Measurements from ENCODE around the gene DBT.

DBT gene

DNA sequence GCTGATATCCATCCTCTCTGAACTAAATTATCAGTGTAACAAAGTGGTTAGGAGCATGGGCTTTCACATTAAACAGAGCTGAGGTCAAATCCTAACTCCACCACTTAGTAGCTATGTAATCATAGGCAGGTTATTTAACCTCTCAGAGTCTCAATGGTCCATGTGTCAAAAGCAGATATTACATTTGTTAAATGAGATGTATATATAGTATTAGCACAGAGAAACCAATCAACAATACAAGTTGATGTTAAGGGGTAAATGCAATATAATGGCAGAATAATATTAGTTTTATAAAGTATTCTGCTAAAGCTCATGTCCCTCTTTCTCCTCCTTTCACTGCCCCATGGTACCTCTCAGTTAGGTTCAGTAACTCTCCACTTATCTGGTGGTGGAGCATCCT, 27.2 kb downstream of the DBT start:
- no peak for TF ChIP-seq GATA2 (IDR thresholded peaks at IDR 0.05; ENCODE audit: low read depth, low read length)
- no peak for TF ChIP-seq GATA3 (IDR thresholded peaks at IDR 0.05; ENCODE audit: low read depth, low read length)

- TF ChIP-seq GATA3 (IDR thresholded peaks at IDR 0.05; ENCODE audit: low read depth, low read length): no peak
Measured at GRCh38 chr1:100219883-100220282, 29.8 kb downstream of the DBT start.

DNA sequence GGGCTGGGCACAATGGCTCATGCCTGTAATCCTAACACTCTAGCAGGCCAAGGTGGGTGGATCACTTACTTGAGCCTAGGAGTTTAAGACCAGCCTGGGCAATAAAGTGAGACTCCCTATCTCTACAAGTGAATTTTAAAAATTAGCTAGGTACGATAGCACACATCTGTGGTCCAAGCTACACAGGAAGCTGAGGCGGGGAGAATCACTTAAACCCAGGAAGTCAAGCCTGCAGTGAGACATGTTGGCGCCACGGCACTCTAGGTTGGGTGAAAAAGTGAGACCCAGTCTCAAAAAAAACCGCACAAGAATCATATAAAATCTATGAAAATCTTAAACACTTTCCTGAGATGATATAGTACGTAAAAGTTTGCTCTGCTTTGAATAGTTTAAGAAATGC, 30.2 kb downstream of the DBT start:
- TF ChIP-seq GATA2 (IDR thresholded peaks at IDR 0.05; ENCODE audit: low read depth, low read length) (no peak), GATA3 (IDR thresholded peaks at IDR 0.05; ENCODE audit: low read depth, low read length) (no peak)

DNA sequence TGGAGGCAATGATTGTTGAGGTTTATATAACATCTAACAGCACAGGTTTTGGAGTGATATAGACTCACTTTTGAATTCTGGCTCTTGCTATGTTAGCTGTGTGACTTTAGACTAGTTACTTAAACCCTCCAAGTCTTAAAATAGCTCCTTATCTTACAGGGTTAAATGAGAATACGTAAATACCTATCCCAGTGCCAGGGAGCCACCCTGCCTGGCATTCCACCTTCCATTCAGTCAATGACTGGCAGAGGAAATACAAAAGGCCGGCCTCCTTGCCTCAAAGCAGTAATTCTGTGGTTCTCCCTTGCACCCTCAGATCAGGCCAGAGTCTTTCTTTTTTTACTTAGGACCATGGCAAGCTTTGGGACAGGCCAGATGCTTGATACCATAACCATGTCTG, 31.8 kb downstream of the DBT start:
- TF ChIP-seq GATA2 (IDR thresholded peaks at IDR 0.05; ENCODE audit: low read depth, low read length) (no peak), GATA3 (IDR thresholded peaks at IDR 0.05; ENCODE audit: low read depth, low read length) (no peak)

GRCh38 chr1:100215101-100215500, 34.5 kb downstream of the DBT start:
- TF ChIP-seq GATA3 (IDR thresholded peaks at IDR 0.05; ENCODE audit: low read depth, low read length) (no peak), GATA2 (IDR thresholded peaks at IDR 0.05; ENCODE audit: low read depth, low read length) (no peak)

DNA sequence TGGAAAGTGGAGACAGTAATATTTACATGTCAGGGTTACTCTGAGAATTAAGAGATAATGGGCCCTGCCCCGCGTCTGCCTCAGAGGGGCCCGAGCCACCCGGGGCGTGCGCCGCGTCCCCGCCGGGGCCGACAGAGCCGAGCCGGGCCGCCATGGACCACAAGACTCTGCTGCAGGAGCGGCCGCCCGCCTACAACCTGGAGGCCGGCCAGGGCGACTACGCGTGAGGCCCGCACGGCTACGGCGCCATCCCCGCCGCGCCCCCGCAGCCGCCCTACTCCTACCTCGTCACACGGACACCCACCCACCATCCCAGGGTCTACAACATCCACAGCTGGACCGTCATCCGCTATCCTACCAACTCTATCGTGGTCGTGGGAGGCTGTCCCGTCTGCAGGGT, 36.5 kb downstream of the DBT start:
- TF ChIP-seq GATA2 (IDR thresholded peaks at IDR 0.05; ENCODE audit: low read depth, low read length) (no peak), GATA3 (IDR thresholded peaks at IDR 0.05; ENCODE audit: low read depth, low read length) (no peak)

DNA sequence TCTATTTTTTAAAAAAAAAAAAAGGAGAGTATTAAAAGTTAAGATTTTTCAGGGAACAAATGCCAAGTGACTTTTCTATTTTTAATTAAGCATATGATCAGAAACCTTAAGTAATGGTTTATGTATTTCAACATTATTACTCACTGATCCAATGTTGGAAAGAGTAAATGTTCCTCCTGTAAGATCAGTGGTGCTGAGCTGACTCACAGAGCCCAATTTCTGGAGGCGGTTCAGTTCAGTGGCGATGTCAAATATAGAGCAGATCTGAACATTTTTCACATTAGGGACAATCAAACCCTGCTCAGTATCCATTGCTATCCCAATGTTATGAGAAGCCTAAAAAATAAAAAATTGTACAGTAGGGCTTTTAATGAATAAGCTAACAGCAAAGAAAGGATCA, 43.3 kb downstream of the DBT start:
- TF ChIP-seq GATA2 (IDR thresholded peaks at IDR 0.05; ENCODE audit: low read depth, low read length) (no peak), GATA3 (IDR thresholded peaks at IDR 0.05; ENCODE audit: low read depth, low read length) (no peak)

GRCh38 chr1:100198596-100198995, 51.0 kb downstream of the DBT start:
- no peak for TF ChIP-seq GATA2 (IDR thresholded peaks at IDR 0.05; ENCODE audit: low read depth, low read length)
- TF ChIP-seq GATA3 (IDR thresholded peaks at IDR 0.05; ENCODE audit: low read depth, low read length): no peak

DNA sequence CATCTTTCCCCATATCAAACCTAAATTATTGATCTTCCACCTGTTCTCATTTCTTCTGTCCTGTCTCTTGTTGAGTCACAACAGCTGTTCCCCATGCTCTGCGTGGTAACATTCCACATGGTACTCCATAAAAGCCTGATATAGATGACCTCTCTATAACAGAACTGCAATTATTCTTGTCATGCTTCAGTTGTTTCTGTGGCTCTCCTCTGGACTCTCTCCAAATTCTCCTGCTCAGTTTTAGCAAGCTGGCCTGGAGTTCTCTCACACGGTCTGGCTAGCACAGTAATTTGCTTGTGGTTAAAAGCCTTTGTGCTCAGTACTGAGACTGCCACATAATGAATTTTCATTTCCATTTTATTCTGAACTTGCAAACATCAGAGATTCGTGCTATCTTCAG, 61.0 kb downstream of the DBT start:
- TF ChIP-seq GATA2 (IDR thresholded peaks at IDR 0.05; ENCODE audit: low read depth, low read length): no peak

GRCh38 chr1:100187912-100188311, 61.7 kb downstream of the DBT start:
- TF ChIP-seq GATA2 (IDR thresholded peaks at IDR 0.05; ENCODE audit: low read depth, low read length) (no peak), GATA3 (IDR thresholded peaks at IDR 0.05; ENCODE audit: low read depth, low read length) (no peak)

GRCh38 chr1:100184536-100184935, 65.1 kb downstream of the DBT start:
- TF ChIP-seq GATA3 (IDR thresholded peaks at IDR 0.05; ENCODE audit: low read depth, low read length) (no peak), GATA2 (IDR thresholded peaks at IDR 0.05; ENCODE audit: low read depth, low read length) (no peak)

DNA sequence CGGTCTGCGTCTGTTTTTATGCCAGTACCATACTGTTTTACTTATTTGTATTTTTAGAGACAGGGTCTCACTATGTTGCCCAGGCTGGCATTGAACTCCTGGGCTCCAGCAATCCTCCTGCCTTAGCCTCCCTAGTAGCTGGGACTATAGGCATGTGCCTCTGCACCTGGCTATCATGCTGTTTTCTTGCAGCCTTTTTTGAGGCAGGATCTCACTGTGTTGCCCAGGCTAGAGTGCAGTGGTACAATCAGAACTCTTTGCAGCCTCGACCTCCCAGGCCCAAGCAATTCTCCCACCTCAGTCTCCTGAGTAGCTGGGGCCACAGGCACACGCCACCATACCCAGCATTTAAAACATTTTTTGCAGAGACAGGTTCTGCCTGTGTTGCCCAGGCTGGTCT, 66.3 kb downstream of the DBT start:
- TF ChIP-seq GATA2 (IDR thresholded peaks at IDR 0.05; ENCODE audit: low read depth, low read length) (no peak), GATA3 (IDR thresholded peaks at IDR 0.05; ENCODE audit: low read depth, low read length) (no peak)

DNA sequence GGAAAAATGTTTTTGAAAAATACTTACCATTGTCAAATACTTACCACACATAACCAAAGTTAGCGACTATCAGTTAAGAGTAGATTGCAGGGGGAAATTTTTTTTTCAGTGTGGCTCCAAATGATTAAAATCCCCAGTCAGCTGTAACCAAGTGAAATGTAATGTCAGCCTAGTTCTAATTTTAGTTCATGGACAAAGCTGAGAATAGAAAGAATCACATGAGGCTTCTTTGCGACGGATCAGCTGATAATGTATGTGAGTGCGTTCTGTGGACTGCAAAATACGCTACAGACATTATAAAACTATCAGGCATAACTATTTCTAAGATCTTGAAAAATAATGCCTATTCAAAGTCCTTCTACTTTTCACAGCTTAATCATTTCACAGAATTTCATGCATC, 71.5 kb downstream of the DBT start, which contains the start of gene LRRC39:
Gene LRRC39, minus strand, starts transcription at position 166 of the 400 bp plus-strand sequence. CDS start 9,740 bp downstream, outside the sequence.
- no peak for TF ChIP-seq GATA2 (IDR thresholded peaks at IDR 0.05; ENCODE audit: low read depth, low read length)
- no peak for TF ChIP-seq GATA3 (IDR thresholded peaks at IDR 0.05; ENCODE audit: low read depth, low read length)

GRCh38 chr1:100177295-100178041, 72.2 kb downstream of the DBT start:
- TF ChIP-seq GATA3 (IDR thresholded peaks at IDR 0.05; ENCODE audit: low read depth, low read length): no peak
- TF ChIP-seq GATA2 (IDR thresholded peaks at IDR 0.05; ENCODE audit: low read depth, low read length): no peak

- no peak for TF ChIP-seq GATA3 (IDR thresholded peaks at IDR 0.05; ENCODE audit: low read depth, low read length)
- TF ChIP-seq GATA2 (IDR thresholded peaks at IDR 0.05; ENCODE audit: low read depth, low read length): no peak
Measured at GRCh38 chr1:100168051-100168450, 81.6 kb downstream of the DBT start.

- no peak for TF ChIP-seq GATA3 (IDR thresholded peaks at IDR 0.05; ENCODE audit: low read depth, low read length)
- no peak for TF ChIP-seq GATA2 (IDR thresholded peaks at IDR 0.05; ENCODE audit: low read depth, low read length)
Measured at GRCh38 chr1:100164702-100165101, 84.9 kb downstream of the DBT start.

All from SH-SY5Y (cell line).